HepG2 (cell line): ENCODE measurements around the gene TBC1D4. TPM values are rescaled to one million over a fixed set of nuclear protein-coding genes. Genes with fewer than 3 reads are reported as not detected.

Experiments used
- AHDC1 ChIP-seq: sonication (generic); formaldehyde crosslinking; IDR thresholded peaks from 2 replicates; pipeline ENCODE4 v1.5.1; 2020; ENCODE audit warnings: mild to moderate bottlenecking, missing genetic modification reagents, borderline replicate concordance
- PITX1 ChIP-seq: sonication (generic); formaldehyde crosslinking; IDR thresholded peaks from 2 replicates; pipeline ENCODE4 v1.5.1; 2020; ENCODE audit warnings: mild to moderate bottlenecking, missing genetic modification reagents
- SMAD3 ChIP-seq: sonication (generic); formaldehyde crosslinking; IDR thresholded peaks from 2 replicates; pipeline ENCODE4 v1.4.0; 2020; ENCODE audit warnings: missing genetic modification reagents
- ZNF12 ChIP-seq: sonication (generic); formaldehyde crosslinking; IDR thresholded peaks from 2 replicates; pipeline ENCODE4 v1.5.0; 2020; ENCODE audit warnings: missing genetic modification reagents
- ZNF3 ChIP-seq: IDR thresholded peaks from 2 replicates; pipeline ENCODE4 v1.7.0; 2017; ENCODE audit warnings: inconsistent platforms
- ZNF496 ChIP-seq: sonication (generic); formaldehyde crosslinking; IDR thresholded peaks from 2 replicates; pipeline ENCODE4 v1.8.1; 2023; ENCODE audit warnings: mild to moderate bottlenecking, moderate library complexity, missing genetic modification reagents; ENCODE audit not compliant: insufficient replicate concordance
- polyA plus RNA-seq, 8 experiments: library from polyadenylated mRNA; depleted of rRNA in 3 of 8; stranded (reverse) in 7 of 8; unstranded in 1 of 8; fragments of >200 nt; fragmentation: Illumina TruSeq in 4 of 8; extraction: Trizol in 4 of 8; gene quantifications; 2 replicates each; pipeline versions ENCODE4 v1.2.1 to v1.2.3, GENCODE V29; 2011 to 2016; ENCODE audit warnings: low read depth in 4 of 8, missing spikeins in 1 of 8, mixed read lengths in 1 of 8; ENCODE audit not compliant: insufficient read depth in 1 of 8
- total RNA-seq, 5 experiments: library from RNA; depleted of rRNA; stranded (reverse); fragments of >200 nt; fragmentation: Illumina TruSeq; extraction: Trizol; gene quantifications; 2 replicates each; pipeline ENCODE4 v1.2.3, GENCODE V29; 2016; ENCODE audit warnings: low read depth in 1 of 5
- TF ChIP-seq, protein P1 (sequence below), 2 experiments: fragments of 450-650 bp in 1 of 2; sonication (generic) in 1 of 2; formaldehyde crosslinking in 1 of 2; IDR thresholded peaks; 2 replicates each; pipeline versions ENCODE4 v1.6.1 to v1.8.0; 2016 to 2022; ENCODE audit warnings: antibody characterized with exemption in 1 of 2, mild to moderate bottlenecking in 1 of 2, missing genetic modification reagents in 1 of 2
- TF ChIP-seq, protein P2 (sequence below): sonication (generic); formaldehyde crosslinking; IDR thresholded peaks from 2 replicates; pipeline ENCODE4 v1.4.0; 2020; ENCODE audit warnings: missing genetic modification reagents
- TF ChIP-seq, protein P3 (sequence below): IDR thresholded peaks from 2 replicates; pipeline ENCODE4 v1.6.1; 2018; ENCODE audit warnings: missing genetic modification reagents

The TBC1D4 gene
- total and polyA plus RNA-seq, 2 of the 13 experiments (the other 11 are each of a cell fraction or from before 2014, with no cell fraction given) = 35.9 to 64.4 TPM

DNA sequence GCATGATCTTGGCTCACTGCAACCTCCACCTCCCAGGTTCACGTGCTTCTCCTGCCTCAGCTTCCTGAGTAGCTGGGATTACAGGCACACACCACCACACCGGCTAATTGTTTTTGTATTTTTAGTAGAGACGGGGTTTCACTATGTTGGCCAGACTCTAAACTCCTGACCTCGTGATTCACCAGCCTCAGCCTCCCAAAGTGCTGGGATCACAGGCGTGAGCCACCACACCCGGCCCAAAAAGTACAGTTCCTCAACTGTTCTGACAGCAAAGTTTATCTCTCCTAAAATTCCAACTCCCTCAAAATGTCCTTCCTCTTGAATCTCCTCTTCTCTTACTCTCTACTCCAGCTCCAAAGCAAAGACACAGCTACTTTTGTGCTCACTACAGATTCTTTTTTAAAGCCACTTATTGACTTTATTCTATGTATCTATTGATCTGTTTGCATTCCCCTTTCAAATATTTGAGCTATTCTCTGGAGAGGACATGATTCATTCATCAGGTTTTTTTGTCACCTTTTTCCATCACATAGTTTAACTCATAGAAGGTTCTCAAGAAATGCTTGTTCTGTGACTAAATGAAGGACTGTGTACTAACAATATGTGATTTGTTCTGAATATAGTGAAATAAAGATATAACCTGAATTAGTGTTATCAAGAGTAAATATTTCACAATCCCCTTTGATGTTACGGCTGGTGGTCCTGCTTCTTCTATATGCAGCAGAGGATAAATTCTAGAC lies 142.2 kb downstream of the TBC1D4 start (continued):
- TF ChIP-seq AHDC1 (CRISPR knock-in tag) = peak; percentile 99; the same call in 1 of the 2 replicates
- TF ChIP-seq ZNF3 (CRISPR knock-in tag) = 0 out of 2 replicates have a peak, but pooled peaks have one; percentile 62
- TF ChIP-seq ZNF496 (CRISPR knock-in tag) = no peak
- TF ChIP-seq, protein P1, sequence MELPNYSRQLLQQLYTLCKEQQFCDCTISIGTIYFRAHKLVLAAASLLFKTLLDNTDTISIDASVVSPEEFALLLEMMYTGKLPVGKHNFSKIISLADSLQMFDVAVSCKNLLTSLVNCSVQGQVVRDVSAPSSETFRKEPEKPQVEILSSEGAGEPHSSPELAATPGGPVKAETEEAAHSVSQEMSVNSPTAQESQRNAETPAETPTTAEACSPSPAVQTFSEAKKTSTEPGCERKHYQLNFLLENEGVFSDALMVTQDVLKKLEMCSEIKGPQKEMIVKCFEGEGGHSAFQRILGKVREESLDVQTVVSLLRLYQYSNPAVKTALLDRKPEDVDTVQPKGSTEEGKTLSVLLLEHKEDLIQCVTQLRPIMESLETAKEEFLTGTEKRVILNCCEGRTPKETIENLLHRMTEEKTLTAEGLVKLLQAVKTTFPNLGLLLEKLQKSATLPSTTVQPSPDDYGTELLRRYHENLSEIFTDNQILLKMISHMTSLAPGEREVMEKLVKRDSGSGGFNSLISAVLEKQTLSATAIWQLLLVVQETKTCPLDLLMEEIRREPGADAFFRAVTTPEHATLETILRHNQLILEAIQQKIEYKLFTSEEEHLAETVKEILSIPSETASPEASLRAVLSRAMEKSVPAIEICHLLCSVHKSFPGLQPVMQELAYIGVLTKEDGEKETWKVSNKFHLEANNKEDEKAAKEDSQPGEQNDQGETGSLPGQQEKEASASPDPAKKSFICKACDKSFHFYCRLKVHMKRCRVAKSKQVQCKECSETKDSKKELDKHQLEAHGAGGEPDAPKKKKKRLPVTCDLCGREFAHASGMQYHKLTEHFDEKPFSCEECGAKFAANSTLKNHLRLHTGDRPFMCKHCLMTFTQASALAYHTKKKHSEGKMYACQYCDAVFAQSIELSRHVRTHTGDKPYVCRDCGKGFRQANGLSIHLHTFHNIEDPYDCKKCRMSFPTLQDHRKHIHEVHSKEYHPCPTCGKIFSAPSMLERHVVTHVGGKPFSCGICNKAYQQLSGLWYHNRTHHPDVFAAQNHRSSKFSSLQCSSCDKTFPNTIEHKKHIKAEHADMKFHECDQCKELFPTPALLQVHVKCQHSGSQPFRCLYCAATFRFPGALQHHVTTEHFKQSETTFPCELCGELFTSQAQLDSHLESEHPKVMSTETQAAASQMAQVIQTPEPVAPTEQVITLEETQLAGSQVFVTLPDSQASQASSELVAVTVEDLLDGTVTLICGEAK (IDR thresholded peaks at IDR 0.05) = no peak
- TF ChIP-seq, protein P1 (CRISPR knock-in tag; IDR thresholded peaks at IDR 0.05) = no peak
- TF ChIP-seq, protein P2, sequence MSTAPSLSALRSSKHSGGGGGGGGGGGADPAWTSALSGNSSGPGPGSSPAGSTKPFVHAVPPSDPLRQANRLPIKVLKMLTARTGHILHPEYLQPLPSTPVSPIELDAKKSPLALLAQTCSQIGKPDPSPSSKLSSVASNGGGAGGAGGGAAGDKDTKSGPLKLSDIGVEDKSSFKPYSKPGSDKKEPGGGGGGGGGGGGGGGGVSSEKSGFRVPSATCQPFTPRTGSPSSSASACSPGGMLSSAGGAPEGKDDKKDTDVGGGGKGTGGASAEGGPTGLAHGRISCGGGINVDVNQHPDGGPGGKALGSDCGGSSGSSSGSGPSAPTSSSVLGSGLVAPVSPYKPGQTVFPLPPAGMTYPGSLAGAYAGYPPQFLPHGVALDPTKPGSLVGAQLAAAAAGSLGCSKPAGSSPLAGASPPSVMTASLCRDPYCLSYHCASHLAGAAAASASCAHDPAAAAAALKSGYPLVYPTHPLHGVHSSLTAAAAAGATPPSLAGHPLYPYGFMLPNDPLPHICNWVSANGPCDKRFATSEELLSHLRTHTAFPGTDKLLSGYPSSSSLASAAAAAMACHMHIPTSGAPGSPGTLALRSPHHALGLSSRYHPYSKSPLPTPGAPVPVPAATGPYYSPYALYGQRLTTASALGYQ (CRISPR knock-in tag) = peak; percentile 93
- TF ChIP-seq, protein P3, sequence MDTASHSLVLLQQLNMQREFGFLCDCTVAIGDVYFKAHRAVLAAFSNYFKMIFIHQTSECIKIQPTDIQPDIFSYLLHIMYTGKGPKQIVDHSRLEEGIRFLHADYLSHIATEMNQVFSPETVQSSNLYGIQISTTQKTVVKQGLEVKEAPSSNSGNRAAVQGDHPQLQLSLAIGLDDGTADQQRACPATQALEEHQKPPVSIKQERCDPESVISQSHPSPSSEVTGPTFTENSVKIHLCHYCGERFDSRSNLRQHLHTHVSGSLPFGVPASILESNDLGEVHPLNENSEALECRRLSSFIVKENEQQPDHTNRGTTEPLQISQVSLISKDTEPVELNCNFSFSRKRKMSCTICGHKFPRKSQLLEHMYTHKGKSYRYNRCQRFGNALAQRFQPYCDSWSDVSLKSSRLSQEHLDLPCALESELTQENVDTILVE (CRISPR knock-in tag) = peak; percentile 65
- TF ChIP-seq PITX1 (CRISPR knock-in tag) = peak; percentile 75
- TF ChIP-seq SMAD3 (CRISPR knock-in tag) = peak; percentile 83; the same call in 1 of the 2 replicates
- TF ChIP-seq ZNF12 = 0 out of 2 replicates have a peak, but pooled peaks have one; percentile 31
